Mesenchymal stem cell (in vitro differentiated cells and primary cell): ENCODE data around the gene KLHL40.

Source experiments
- DNase-seq: peaks from one replicate; pipeline ENCODE4 v3.0.0-alpha.2; 2013
- H2AFZ ChIP-seq: one replicate; pipeline ENCODE4 v1.6.1; 2013; ENCODE audit warnings: low read depth, mild to moderate bottlenecking, control low read depth, inconsistent platforms, low read length, moderate library complexity
- H2AK5ac ChIP-seq: 2 replicates; pipeline ENCODE4 v1.6.1; 2013; ENCODE audit warnings: low read length, moderate library complexity, mild to moderate bottlenecking, inconsistent platforms; ENCODE audit not compliant: severe bottlenecking
- H2BK120ac ChIP-seq: one replicate; pipeline ENCODE4 v1.6.1; 2013; ENCODE audit warnings: low read depth, mild to moderate bottlenecking, inconsistent platforms, low read length, moderate library complexity
- H2BK12ac ChIP-seq, 2 experiments: one replicate each; pipeline ENCODE4 v1.6.1; 2013; ENCODE audit warnings: inconsistent platforms in 2 of 2, low read length in 2 of 2, mild to moderate bottlenecking in 2 of 2, moderate library complexity in 2 of 2, control low read depth in 1 of 2
- H2BK15ac ChIP-seq: one replicate; pipeline ENCODE4 v1.6.1; 2013; ENCODE audit warnings: mild to moderate bottlenecking, low read depth, inconsistent platforms; ENCODE audit not compliant: poor library complexity, severe bottlenecking
- H2BK5ac ChIP-seq: 2 replicates; pipeline ENCODE4 v1.6.1; 2013; ENCODE audit warnings: low read depth, mild to moderate bottlenecking, low read length, control low read depth, inconsistent platforms; ENCODE audit not compliant: poor library complexity, severe bottlenecking
- H3K14ac ChIP-seq, 2 experiments: one replicate each; pipeline ENCODE4 v1.6.1; 2013; ENCODE audit warnings: inconsistent platforms in 2 of 2, low read length in 2 of 2, control low read depth in 1 of 2, mild to moderate bottlenecking in 1 of 2, moderate library complexity in 1 of 2
- H3K18ac ChIP-seq, 2 experiments: one replicate each; pipeline ENCODE4 v1.6.1; 2013; ENCODE audit warnings: inconsistent platforms in 2 of 2, low read length in 2 of 2, control low read depth in 1 of 2, low read depth in 1 of 2, mild to moderate bottlenecking in 1 of 2
- H3K23ac ChIP-seq, 2 experiments: one replicate each; pipeline ENCODE4 v1.6.1; 2013; ENCODE audit warnings: inconsistent platforms in 2 of 2, low read length in 2 of 2, mild to moderate bottlenecking in 2 of 2, moderate library complexity in 2 of 2, control low read depth in 1 of 2
- H3K27ac ChIP-seq: 2 replicates; pipeline ENCODE4 v1.5.1; 2013; ENCODE audit warnings: mild to moderate bottlenecking, moderate library complexity, low read length, control low read depth, inconsistent platforms; ENCODE audit not compliant: poor library complexity, severe bottlenecking
- H3K27me3 ChIP-seq, 2 experiments: 2 replicates each; pipeline versions ENCODE4 v1.6.1 to v1.7.0; 2013; ENCODE audit warnings: low read length in 2 of 2, mild to moderate bottlenecking in 2 of 2, moderate library complexity in 2 of 2, control low read depth in 1 of 2, inconsistent platforms in 1 of 2; ENCODE audit not compliant: control insufficient read depth in 1 of 2, insufficient read depth in 1 of 2
- H3K36me3 ChIP-seq, 2 experiments: 2 replicates each; pipeline versions ENCODE4 v1.6.1 to v1.7.0; 2013; ENCODE audit warnings: low read length in 2 of 2, control low read depth in 1 of 2, inconsistent platforms in 1 of 2, low read depth in 1 of 2, mild to moderate bottlenecking in 1 of 2; ENCODE audit not compliant: insufficient read depth in 2 of 2, control insufficient read depth in 1 of 2
- H3K4ac ChIP-seq, 2 experiments: one replicate each; pipeline ENCODE4 v1.6.1; 2013; ENCODE audit warnings: inconsistent platforms in 2 of 2, low read length in 2 of 2, mild to moderate bottlenecking in 2 of 2, moderate library complexity in 2 of 2, control low read depth in 1 of 2, low read depth in 1 of 2
- H3K4me1 ChIP-seq: 2 replicates; pipeline ENCODE4 v1.6.1; 2013; ENCODE audit warnings: low read depth, low read length, control low read depth; ENCODE audit not compliant: control insufficient read depth, insufficient read depth
- H3K4me2 ChIP-seq: 2 replicates; pipeline ENCODE4 v1.6.1; 2013; ENCODE audit warnings: low read length, mild to moderate bottlenecking, inconsistent platforms; ENCODE audit not compliant: poor library complexity, severe bottlenecking
- H3K4me3 ChIP-seq, 2 experiments: 2 replicates each; pipeline versions ENCODE4 v1.5.1 to v1.7.0; 2013; ENCODE audit warnings: low read length in 2 of 2, mild to moderate bottlenecking in 2 of 2, control low read depth in 1 of 2, low read depth in 1 of 2; ENCODE audit not compliant: insufficient read depth in 1 of 2
- H3K79me1 ChIP-seq: replicated peaks from 2 replicates; pipeline ENCODE4 v1.6.1; 2013; ENCODE audit warnings: mild to moderate bottlenecking, control low read depth, low read length, inconsistent platforms; ENCODE audit not compliant: poor library complexity, severe bottlenecking
- H3K9ac ChIP-seq: 2 replicates; pipeline ENCODE4 v1.7.0; 2013; ENCODE audit warnings: mild to moderate bottlenecking, low read length, moderate library complexity
- H3K9me3 ChIP-seq: 2 replicates; pipeline ENCODE4 v1.7.0; 2013; ENCODE audit warnings: mild to moderate bottlenecking, low read length; ENCODE audit not compliant: control insufficient read depth
- H4K8ac ChIP-seq: one replicate; pipeline ENCODE4 v1.6.1; 2013; ENCODE audit warnings: inconsistent platforms, mild to moderate bottlenecking, low read length, moderate library complexity
- H4K91ac ChIP-seq: one replicate; pipeline ENCODE4 v1.6.1; 2013; ENCODE audit warnings: mild to moderate bottlenecking, low read length, inconsistent platforms
- WGBS: methylation state at CpG from one replicate; pipeline ENCODE4 v1.1.7; 2013; ENCODE audit warnings: mixed read lengths; 5-methylcytosine and 5-hydroxymethylcytosine counted together

Gene KLHL40

GRCh38 chr3:42660898-42661297, 24.4 kb upstream of the KLHL40 start:
- Histone ChIP-seq H2BK5ac (no peak overlapping the region), H3K79me1 (peaks cover 24% of the 10 kb centered on the region), H3K4me1 (peaks cover 30% of the 10 kb centered on the region), H2BK12ac (no peak overlapping the region), H2BK15ac (no peak overlapping the region), H2BK120ac (no peak overlapping the region), H3K27ac (no peak overlapping the region), H2AK5ac (no peak overlapping the region), H3K4me3 (no peak overlapping the region), H3K4me2 (no peak overlapping the region), H2AFZ (no peak overlapping the region), H4K91ac (no peak overlapping the region), H3K18ac (no peak overlapping the region), H3K9ac (no peak overlapping the region), H3K36me3 (peaks cover 45 to 84% of the 10 kb centered on the region in 2 experiments), H3K23ac (no peak overlapping the region), H3K9me3 (no peaks in the 10 kb centered on the region), H3K4ac (no peak overlapping the region), H4K8ac (no peak overlapping the region), H3K14ac (no peak overlapping the region), H3K27me3 (no peaks in the 10 kb centered on the region)
- DNase-seq = no peak
- WGBS = 66% methylated on average over 4 of the region's 4 CpGs

DNA sequence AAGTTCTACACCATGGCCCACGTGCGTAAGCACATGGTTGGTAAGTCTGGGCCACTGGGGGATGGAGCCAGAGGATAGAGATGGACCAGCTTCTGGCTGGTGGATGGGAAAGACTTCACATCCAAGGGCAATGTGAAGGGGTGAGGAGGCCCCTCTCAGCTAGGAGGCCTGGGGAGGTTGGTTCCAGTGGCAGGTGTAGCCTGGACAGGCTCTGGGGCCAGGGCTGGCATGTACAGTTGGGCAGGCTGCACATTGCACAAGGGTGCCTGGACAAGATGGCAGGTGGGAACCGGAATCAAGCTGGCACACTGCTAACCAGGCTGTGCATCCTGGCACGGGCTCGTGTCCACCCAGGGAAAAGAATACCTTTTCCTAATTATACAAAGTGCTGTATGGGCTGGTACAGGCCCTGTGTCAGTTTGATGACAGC, 23.7 kb upstream of the KLHL40 start:
- Histone ChIP-seq H2BK12ac (no peak overlapping the region), H2BK120ac (no peak overlapping the region), H3K27me3 (no peaks in the 10 kb centered on the region), H4K91ac (no peak overlapping the region), H3K23ac (no peak overlapping the region), H2AFZ (no peak overlapping the region), H3K27ac (no peak overlapping the region), H3K9ac (no peak overlapping the region), H3K4me2 (no peak overlapping the region), H3K79me1 (peaks cover 20% of the 10 kb centered on the region), H3K18ac (no peak overlapping the region), H3K4ac (no peak overlapping the region), H3K4me3 (no peak overlapping the region), H3K14ac (no peak overlapping the region), H2BK5ac (no peak overlapping the region), H3K4me1 (peaks cover 23% of the 10 kb centered on the region), H3K9me3 (no peaks in the 10 kb centered on the region), H2BK15ac (no peak overlapping the region), H4K8ac (no peak overlapping the region), H2AK5ac (no peak overlapping the region), H3K36me3 (peaks cover 45 to 83% of the 10 kb centered on the region in 2 experiments)
- DNase-seq = no peak
- WGBS = 96% methylated on average over 4 of the region's 5 CpGs

DNA sequence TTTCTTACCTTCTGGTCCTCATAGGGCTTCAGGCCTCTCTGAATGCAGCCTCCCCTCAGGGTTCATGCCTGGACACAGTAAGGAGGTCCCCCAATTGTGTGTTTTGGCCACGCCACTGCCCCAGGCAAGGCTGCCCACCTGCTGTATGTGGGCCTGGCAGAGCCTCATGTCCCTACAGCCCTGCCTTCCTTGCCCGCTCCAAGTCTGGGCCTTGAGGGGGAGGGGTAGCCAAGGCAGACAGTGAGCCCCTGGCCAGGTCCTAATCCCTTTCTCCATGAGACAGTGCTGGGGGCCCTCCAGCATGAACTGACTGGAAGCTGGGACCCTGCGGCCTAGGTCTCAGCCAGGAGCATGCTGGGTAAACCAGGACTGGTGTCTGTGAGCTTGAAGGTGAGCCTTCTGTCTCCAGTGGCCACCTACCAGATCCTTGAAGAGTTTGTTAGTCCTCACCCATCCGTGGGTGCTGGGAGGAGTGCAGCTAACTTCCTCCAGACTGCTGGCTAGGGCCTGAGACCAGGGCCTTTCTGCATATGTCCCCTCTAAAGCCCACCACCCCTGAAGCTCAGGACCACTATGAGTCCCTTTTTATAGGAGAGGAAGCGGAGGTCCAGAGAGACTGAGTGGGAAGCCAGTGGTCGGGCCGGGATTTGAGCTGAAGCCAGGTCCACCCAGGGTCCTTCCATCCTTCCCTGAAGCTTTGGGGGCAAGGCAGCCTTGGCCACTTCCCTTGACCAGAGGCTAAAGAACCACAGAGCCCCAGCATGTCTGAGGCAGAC, 23.1 kb upstream of the KLHL40 start:
- no peak overlapping the region for H4K91ac ChIP-seq
- no peak overlapping the region for H2AK5ac ChIP-seq
- no peaks in the 10 kb centered on the region for H3K27me3 ChIP-seq
- H3K4me3 ChIP-seq = no peak overlapping the region
- WGBS = over 99% methylated on average over 7 of the region's 7 CpGs
- peaks cover 42 to 79% of the 10 kb centered on the region in 2 experiments for H3K36me3 ChIP-seq
- no peak overlapping the region for H3K27ac ChIP-seq
- peaks cover 18% of the 10 kb centered on the region for H3K4me1 ChIP-seq
- no peak overlapping the region for H3K4me2 ChIP-seq
- H2BK5ac ChIP-seq = no peak overlapping the region
- no peak overlapping the region for H2BK12ac ChIP-seq
- H3K9ac ChIP-seq = no peak overlapping the region
- H2BK15ac ChIP-seq = no peak overlapping the region
- H3K4ac ChIP-seq = no peak overlapping the region
- peaks cover 16% of the 10 kb centered on the region for H3K79me1 ChIP-seq
- H2BK120ac ChIP-seq = no peak overlapping the region
- H3K23ac ChIP-seq = no peak overlapping the region
- H3K18ac ChIP-seq = no peak overlapping the region
- no peak overlapping the region for H2AFZ ChIP-seq
- H3K14ac ChIP-seq = no peak overlapping the region
- H3K9me3 ChIP-seq = no peaks in the 10 kb centered on the region
- H4K8ac ChIP-seq = no peak overlapping the region
- no peak for DNase-seq

DNA sequence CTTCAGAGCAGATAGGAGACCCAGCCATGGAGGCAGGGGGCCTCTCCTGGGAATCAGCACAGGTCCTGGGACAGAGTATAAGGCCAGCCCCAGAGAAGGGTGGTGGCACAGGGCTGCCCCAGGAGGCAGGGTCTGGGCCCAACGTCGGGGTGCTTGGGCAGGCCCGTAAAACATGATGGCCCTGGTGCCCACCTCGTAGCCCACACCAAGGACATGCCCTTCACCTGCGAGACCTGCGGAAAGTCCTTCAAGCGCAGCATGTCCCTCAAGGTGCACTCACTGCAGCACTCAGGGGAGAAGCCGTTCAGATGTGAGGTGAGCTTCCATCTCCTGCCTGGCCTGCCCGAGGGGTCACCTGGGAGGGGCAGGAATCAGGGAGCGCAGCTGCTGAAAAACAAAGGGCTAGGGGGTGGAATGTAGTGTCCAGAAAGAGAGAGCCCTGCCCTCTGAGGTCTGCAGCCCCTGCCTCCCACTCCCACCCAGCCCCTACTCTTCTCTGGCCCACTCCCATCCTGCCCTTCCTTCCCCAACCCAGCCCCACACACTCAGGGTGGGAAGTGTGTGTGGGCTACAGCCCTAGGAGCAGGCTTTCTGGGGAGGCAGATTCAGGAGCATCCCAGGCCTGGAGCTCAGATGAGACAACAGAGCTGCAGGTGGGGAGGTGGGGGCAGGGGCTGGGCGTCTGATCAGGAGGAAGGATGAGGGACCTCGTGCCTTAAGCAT, 22.4 kb upstream of the KLHL40 start:
- Histone ChIP-seq H3K36me3 (peaks cover 35 to 71% of the 10 kb centered on the region in 2 experiments), H3K4me1 (peaks cover 20% of the 10 kb centered on the region), H2AFZ (no peak overlapping the region), H3K79me1 (peaks cover 14% of the 10 kb centered on the region), H3K14ac (no peak overlapping the region), H3K27me3 (peaks cover 0 to under 1% of the 10 kb centered on the region in 2 experiments), H3K9me3 (no peaks in the 10 kb centered on the region), H2BK15ac (no peak overlapping the region), H3K4ac (no peak overlapping the region), H2AK5ac (no peak overlapping the region), H3K23ac (no peak overlapping the region), H2BK5ac (no peak overlapping the region), H2BK12ac (no peak overlapping the region), H3K18ac (no peak overlapping the region), H3K27ac (no peak overlapping the region), H3K4me2 (no peak overlapping the region), H4K8ac (no peak overlapping the region), H3K4me3 (no peak overlapping the region), H2BK120ac (no peak overlapping the region), H4K91ac (peak overlapping the region; percentile 29), H3K9ac (no peak overlapping the region)
- DNase-seq = no peak
- 96% methylated on average over 9 of the region's 12 CpGs for WGBS
